Ovary (tissue), 3 donors: ENCODE measurements around the gene GBF1.

Experiments
- POLR2A ChIP-seq: fragments of 450-650 bp; IDR thresholded peaks from one replicate; pipeline ENCODE4 v1.6.1; 2017; ENCODE audit warnings: antibody characterized with exemption, mild to moderate bottlenecking, moderate library complexity
- TF ChIP-seq, protein P1 (sequence below), 3 donors: fragments of 450-650 bp in 2 of 3; fragments of 200-600 bp in 1 of 3; IDR thresholded peaks; one replicate each; pipeline versions ENCODE4 v1.5.1 to v1.8.0; 2016 to 2022; ENCODE audit warnings: antibody characterized with exemption in 3 of 3, mild to moderate bottlenecking in 1 of 3
- donor health status: DM: no; HTN: no; CAD: no.

DNA sequence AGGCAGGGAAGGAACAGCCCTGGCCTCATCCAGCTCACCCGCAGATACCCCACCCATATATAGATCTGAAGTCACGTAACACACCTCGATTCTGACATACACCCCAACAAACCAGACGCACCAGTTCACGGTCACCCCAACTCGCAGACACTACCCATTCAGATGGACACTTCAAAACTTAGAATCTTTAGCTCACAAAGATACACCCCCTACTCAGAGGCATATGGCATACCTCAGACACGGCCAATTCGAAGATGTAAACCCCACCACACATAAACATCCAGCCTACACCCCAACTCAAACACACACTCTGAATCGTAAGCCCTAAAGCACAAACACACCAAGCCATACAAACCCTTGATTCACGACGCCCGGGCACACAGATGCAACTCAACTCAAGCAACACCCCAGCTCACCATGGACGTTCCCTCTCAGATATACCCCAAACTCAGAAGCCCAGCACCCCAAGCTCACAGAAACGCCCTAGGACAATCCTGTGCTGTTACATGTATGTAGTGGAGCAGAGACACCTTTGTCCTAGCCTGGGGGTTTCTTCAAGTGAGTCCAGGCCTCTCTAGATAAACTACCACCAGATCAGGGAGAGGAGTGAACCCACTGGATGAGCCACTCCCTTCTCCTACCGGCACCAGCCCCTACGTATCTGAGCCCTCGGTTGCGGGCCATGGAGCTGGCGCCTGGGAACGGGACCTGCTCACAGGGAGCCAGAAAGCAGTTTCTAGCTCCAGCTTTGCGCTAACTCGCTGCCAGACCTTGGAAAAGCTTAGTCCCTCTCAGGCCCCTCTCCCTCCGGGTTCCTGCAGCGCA is 164.5 kb downstream of the GBF1 start:
- TF ChIP-seq, protein P1, sequence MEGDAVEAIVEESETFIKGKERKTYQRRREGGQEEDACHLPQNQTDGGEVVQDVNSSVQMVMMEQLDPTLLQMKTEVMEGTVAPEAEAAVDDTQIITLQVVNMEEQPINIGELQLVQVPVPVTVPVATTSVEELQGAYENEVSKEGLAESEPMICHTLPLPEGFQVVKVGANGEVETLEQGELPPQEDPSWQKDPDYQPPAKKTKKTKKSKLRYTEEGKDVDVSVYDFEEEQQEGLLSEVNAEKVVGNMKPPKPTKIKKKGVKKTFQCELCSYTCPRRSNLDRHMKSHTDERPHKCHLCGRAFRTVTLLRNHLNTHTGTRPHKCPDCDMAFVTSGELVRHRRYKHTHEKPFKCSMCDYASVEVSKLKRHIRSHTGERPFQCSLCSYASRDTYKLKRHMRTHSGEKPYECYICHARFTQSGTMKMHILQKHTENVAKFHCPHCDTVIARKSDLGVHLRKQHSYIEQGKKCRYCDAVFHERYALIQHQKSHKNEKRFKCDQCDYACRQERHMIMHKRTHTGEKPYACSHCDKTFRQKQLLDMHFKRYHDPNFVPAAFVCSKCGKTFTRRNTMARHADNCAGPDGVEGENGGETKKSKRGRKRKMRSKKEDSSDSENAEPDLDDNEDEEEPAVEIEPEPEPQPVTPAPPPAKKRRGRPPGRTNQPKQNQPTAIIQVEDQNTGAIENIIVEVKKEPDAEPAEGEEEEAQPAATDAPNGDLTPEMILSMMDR (IDR thresholded peaks at IDR 0.05), result no peak
- TF ChIP-seq POLR2A, result no peak
